Superior temporal gyrus (tissue), 1 donor: ENCODE measurements around the gene FRMD4B.

Experiments
- DNase-seq: peaks from one replicate; pipeline ENCODE4 v3.0.0-alpha.2; 2016; ENCODE audit errors: extremely low spot score

The FRMD4B gene

DNA sequence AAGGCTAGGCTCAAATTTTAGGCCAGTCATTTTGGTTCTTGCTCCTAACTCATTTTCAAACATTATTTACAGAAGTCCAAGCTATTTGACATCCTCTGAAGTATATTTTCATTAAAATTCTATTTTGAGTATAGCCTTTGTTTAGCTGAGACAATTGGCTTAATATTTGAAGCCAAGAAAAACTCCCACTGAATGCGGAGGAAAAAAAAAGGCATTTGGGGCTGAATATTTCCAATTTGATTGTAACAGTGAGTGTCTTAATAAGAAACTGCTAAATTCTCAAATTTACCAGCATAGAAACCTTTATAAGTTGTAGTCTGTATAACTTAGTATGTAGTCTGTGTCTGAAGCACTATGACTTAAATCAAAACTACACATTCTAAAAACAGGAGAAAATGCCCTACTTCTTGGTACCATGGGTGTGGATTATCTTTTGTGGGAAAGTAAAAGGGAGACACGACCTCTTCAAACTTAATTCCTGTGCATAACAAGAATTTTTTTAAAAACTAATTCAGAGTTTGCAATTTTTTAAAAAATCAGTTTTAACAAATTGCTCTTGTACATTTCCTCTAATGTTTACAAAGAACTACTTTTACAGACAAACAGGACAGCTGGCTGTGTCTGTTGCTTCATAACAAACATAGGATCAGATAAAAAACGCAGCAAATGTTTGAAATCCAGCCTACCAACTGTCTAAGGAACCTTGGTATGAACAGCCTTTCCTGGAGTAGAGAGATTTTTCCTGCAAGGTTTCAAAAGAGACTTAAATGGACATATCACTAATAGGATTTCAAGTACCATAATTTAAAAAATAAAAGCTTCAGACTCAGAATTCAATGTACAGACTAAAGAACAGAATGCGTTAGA is 210.8 kb downstream of the FRMD4B start:
- peak; percentile 70 for DNase-seq

DNA sequence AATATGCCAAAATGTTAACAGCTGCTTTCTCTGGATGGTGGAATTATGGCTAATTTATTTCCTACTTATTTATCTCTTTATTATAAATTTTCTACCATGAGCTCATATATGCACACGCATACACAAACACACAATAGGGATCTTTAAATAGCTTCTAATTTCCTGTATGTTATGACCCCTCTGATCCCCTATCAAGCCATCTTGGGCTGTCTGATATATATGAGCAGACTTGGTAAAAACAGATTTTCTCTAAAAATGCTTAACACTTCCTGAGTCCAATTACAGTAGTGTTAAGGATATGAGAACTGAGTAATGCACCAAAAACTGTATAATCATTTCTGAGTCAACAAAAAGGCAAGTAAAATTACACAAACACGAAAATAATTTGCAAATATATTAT is 211.4 kb downstream of the FRMD4B start:
- peak; percentile 43 for DNase-seq

DNA sequence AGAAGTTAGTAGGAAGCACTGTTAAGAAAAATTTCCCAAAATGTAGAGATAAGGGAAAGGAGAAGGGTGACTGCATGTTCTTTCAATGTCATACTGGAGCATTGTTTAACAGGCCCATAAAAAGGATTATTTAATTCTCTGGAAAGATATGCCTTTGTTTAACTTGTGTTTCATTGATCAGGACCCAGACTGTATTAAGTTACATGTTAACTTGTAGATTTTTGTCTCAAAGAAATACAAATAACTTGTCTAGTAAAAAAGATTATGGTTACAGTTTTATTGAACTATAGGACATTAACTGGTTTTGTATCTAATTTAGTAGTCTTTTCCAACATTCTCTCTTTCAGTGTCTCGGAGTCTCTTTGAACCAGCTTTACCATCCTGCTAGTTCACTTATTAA is 213.8 kb downstream of the FRMD4B start:
- DNase-seq, result no peak

DNA sequence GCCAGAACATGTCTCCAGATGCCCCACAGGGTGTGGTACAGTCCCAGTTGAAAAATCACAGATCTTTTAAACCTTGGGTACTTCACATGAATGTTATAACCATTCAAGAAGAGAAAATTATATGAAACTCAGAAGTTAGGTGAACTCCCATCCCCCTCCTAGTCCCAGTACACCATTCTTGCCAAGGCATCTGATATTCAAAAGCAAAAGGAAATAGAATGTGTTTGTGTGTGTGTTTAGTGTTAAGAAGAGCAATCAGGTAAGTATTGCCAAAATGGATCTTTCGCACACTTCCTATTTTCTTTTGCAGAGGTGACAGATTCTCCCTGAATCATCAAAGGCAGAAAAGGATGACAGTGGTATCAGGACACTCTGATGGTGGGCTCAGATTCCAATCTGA is 219.4 kb downstream of the FRMD4B start:
- no peak for DNase-seq

DNA sequence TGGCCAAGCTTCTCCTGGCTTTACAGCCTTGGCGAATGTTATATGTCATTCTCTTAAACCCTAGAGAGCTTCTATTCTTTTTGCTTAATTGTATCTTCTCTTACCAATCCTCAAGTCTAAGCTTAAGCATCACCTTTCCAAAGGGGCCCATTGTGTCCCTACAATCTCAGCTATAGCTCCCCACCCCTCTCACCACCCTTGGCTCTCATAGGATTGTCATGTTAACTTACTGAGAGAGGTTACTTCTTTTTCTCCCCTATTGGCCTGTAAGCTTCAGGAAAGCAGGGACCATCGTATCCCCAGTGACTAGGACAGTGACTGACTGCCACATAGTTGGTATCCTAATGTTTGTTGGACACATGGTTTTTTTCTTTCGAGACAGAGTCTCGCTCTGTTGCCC is 220.1 kb downstream of the FRMD4B start:
- no peak for DNase-seq

DNA sequence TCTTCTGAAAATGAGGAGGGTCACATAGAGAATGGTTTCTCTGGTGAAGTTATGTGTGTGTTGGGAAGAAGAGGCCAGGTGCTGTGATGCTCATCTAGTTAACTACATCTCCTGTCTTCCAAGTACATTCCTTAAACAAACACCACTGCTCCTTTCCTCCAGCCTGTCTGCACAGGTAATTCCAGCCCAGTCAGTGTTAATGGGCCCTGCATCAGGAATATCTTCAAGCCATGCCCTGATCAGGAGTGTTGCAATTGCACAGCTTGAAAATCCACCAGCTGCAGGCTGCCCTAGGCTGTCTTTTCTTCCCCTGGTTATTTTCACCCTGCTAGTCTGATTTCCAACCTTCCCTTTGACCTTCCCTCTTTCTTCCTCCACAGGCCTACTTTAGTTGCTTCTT is 221.6 kb downstream of the FRMD4B start:
- DNase-seq, result no peak

DNA sequence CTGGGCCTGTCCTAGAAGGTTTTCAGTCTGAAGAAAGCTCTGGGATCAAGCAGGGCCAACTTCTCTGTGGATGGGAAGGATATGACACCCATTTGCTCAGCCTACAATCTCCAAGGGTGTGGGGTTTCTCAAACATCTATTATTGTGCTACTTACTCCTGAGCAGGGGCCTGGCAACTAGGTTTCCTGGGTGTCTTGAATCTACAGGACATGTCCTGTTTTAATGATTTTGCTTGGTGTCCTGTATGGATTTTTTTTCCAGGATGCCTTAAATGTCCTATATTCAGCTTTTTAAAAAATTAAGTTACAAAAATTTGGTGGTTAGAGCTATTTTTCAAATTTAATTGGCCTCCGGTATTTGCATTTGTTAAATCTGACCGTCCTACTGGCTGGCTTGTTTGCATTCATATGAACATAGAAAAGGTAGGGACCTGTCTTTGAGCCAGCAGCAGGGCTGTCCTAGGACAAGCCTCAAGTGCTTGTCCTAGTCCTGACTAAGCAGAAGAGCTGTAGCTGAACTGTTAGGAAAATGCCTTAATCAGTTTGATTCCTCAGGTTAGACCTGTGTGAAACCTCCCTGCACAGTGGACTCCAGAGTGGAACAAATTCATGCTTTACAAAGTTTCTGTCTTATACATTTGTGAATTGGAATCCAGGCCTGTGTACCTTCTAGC is 223.4 kb downstream of the FRMD4B start:
- no peak for DNase-seq

DNA sequence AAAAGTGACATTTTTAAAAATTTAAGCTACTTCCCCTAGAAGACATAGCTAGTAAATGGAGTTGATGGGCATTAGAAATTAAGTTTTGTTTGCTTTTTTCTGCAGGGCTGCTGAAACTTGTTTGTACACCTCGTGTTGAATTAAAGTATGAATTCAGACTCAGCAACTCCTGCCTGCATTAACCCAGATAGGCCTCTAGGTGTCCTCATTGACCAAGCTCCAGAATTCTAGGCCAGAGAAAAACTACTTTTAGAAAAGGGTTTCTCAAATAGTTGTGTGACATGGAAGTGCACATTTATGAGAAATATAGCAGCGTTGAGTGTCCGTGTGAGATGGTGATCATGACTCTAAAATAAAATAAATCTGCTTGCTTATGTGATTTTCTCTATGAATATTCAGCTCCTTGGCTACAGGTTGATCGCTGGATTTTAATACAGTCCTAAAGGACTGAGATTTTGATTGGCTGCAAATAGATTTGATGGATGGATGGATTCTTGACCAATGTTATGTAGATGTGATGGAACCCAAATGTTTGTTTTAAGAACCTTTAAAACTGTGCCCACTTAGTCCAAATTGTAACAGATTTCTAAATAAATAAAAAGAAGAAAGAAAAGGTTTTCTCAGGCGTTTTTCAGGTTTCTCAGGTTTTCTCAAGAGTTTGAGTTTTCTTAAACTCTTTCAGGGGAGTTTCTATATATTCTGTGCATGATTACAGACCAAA is 224.1 kb downstream of the FRMD4B start:
- DNase-seq, result peak; percentile 94

DNA sequence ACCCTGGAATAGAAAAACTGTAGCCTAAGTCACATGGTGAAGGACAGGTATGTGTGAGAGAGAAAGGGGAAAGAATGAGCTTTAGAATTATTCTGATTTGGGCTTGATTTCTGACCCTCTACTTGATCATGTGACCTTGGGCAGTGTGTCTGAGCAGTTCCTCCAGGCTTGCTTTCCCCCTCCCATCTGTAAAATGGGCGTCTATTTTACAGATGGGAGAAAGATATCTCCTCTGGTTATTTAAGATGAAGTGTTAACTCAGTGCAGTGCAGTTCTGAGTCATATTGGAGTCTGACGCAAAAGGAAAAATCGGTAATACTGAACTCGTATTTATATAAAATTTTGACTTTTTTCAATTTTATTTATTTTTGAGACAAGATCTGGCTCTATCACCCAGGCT is 225.4 kb downstream of the FRMD4B start:
- DNase-seq, result no peak

DNA sequence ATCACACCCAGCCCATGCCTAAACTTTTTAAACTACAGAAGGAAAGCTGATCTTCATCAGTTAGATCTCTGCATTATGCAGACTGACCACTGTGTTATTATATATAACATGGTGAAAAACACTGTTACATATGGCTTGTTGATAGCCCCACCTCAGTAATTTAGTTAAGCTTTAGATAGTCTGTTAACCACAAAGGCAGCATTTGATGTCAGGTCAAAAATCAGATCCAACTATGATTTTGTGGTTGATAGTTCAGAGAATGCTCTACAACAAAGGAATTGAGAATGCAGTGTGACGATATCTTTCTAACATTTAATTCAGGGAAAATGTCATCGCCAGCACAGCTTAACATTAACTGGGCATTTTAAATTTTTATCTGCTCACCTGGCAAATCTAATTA is 225.8 kb downstream of the FRMD4B start:
- no peak for DNase-seq

DNA sequence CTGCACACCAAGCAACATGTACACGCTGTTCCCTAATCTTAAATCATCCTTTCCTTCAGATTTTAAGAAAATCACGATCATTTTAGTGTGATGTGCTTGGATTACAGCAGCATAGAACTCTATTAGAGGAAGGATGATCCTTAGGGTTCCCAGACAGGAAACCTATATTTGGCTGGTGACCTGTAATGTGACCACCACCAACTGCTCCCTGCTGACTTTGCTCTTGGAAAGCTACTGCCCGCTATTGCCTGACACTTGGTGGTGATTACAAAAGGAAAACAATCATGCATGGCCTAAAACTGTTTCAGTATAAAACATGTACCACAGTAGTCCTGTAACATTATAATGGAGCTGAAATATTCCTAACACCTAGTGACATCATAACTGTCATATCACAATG is 236.3 kb downstream of the FRMD4B start:
- DNase-seq, result no peak

DNA sequence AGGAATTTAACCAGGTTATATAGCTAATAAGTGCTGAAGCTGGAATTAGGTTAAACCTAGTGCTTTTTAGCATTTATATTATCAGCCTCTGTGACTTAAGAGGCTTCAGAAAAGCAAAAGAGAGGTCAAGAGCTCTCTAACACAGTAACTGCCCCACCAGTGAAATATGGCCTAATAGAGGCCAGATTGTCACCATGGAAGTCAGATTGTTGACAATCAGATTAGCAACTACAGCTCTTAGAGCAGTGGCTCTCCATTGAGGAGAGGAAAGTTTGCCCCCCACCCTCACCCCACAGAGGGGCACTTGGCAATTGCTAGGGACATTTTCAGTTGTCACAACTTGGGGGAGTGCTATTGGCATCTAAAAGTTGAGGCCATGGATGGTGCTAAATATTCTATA is 240.2 kb downstream of the FRMD4B start:
- DNase-seq, result no peak

DNA sequence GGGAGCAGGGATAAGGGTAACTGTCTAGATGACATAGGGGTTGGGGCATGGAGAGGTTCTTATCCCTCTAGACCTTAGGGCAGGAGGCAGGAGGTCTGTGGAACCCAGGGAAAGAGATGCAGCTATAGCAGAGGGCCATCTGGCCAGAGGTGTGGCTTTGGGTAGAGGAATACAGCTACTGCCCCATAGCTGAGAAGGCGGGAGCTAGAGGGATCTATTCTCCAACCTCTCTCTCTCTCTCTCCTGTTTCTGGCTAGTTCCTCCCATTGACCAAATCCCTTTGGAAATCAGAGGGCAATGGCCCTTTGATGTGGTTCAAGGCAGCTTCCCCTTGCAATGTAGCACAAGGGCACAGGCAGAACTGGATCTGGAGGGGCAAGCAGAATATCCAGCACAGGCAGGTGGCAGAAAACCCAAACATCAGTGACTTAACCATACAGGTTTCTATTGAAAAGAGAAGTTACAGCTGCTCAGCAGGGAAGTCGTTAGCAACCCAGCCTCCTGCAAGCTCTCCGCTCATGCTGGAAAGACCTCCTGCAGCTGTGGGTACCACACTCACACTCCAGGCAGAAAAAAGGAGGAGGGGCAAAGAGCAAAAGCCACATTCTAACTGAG is 241.2 kb downstream of the FRMD4B start:
- no peak for DNase-seq

DNA sequence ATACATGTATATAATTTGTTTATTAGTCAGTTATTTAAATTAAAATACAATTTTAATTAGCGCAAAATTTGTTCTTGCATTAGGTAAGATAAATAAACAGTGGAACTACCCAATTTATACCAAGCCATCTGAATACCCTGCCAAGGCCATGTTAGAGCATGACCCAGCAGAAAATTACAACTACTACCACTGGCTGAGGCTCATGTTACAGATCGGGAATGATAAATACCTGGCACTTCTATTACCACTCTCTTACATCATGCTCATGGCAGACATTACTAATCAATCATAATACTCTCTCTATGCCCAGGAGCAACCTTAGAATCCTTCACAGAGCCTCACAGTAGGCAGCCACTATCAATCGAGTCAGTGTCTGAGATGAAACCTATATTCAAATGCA is 242.3 kb downstream of the FRMD4B start:
- no peak for DNase-seq

DNA sequence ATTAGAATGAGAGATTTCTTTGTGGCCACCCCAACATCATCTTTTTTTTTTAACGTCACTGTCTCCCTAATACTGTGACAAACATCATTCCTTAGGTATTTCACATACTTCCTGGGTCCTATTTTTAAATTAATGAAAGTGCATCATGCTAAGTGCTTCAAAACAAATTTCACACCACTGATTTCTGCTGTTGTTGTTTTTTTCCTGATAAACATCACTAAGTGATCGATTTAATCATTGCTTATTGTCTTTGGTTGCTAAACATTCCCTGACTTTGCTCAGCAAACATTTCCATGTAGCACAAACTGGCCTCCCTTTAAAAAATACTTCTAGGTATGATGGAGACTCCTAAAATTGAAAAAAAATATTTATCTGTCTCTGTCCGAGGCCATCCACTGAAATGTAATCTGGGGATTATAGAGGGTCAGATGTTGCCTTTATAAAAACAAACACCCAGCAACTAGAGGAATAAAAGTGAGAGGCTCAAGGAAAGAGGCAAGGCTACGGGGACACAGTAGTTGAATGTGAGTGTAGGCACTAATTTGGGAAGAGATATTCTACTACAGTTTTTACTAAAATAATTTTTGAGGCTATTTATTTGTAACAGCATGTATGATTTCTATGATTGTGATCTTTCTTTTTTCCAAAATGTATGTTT is 243.0 kb downstream of the FRMD4B start:
- no peak for DNase-seq

DNA sequence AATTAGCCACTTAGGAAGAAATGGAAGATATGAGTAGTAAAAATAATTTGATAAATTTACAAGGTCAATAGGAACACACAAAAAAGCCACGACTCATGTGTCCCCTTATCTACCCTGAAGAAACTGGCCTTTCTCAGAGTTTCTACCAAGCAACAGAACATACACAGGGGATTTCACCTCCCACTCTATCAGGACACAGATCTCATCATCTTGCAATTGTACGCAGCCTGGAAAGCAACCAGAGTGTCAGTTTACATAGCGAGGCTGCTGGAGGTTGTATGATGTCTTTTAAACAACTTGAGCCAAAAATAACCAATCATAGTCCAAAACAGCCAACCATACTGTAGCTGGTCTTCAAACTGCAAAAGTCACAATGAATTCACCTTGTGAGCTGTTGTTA is 243.8 kb downstream of the FRMD4B start:
- DNase-seq, result no peak

DNA sequence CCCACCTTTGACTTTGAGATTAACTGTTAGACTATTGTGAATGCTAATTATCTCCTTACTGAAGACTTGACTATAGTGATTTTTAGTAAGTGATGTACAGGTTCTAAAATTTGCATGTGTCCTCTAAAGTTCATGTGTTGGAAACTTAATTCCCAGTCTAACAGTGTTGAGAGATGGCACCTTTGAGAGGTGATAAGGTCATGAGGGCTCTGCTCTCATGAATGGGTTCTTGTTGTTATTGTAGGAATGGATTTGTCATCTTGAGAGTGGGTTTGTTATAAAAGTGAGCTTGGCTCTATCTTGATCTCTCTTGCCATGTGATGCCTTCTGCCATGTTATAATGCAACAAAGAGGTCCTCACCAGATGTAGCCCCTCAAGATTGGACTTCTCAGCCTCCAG is 244.6 kb downstream of the FRMD4B start:
- no peak for DNase-seq

DNA sequence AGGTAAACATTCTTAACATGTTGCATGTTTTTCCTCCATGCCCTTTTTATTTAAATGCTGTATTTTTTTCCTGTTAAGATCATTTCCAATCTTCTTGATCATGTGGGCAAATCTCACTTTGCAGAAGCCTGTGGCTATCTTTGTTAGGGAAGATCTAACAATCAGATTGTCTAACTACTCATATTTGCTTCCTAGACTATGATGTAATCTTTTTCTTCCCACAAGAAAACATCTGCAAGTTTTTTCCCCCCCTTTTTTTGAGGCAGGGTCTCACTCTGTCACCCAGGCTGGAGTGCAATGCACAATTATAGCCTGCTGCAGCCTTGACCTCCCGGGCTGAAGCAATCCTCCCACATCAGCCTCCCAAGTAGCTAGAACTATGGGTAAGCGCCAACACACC is 248.5 kb downstream of the FRMD4B start:
- no peak for DNase-seq

DNA sequence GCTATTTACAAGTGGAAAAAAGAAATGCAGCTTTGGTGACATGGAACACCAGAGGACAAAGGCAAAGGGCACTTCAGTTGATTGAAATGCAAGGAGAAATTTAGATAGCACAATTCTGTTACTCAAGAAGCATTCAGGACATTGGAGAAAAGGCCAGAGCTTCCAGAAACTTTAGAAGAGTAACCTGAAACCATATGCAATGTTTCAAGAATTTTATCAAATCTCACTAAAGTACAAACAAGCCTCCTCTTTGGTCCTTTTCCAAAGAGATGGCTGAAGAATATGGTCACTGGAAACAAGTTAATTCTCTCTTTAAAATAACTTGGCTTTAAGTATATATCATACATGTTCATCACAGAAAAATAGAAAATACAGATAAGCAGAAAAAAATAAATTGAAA is 248.9 kb downstream of the FRMD4B start:
- DNase-seq, result no peak

DNA sequence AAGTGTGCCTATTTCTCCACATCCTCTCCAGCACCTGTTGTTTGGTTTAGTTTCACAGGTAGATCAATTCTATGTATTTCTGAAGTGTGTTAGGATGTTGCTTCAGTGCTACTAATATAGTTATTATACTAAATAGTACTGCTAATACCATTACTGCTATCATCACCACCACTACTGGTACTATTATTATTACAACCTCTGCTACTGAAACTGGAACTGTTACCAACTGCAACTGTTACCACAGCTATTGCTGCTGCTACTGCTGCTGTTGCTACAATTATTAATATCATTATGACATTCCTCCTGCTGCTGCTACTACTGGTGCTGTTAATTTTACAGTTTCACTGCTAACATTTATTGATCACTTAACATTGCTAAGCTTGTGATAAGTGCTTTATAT is 255.2 kb downstream of the FRMD4B start:
- no peak for DNase-seq

DNA sequence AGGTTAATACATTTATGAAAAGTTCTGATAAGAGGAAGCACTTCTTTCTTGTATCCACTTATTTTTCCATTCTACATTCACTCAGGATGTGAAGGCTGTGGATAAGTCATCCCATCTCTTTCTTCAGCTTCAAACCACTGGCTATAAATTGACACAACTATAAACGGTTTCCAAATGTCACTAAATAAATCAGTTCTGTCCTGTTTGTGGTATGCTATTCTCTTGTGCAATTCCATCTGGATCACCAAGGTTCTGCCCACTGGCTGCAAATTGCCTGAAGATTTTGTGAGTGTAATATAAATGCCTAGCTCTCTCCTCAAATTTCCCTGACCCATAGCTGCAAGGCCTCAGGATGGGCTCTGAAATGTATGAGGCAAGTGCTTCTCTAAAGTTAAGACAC is 256.4 kb downstream of the FRMD4B start:
- DNase-seq, result no peak

DNA sequence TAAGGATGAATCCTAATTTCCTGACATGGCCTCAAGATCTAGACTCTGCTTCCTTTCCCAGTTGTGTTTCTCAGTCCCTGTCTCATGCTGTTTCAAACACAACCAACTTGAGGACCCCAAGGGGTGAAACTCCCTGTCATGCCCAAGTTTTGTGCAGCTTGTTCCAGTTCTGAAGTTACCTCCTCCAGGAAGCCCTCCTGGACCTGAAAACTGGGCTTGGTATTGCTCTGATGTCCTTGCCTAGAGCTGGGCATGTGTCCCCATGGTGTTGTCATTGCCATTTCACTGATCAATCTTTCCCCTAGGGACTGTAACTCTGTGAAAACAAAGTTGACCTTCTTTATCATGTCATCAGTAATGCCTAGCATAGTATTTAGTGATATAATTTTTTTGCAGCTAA is 257.4 kb downstream of the FRMD4B start:
- DNase-seq, result no peak
